GM12878 (cell line): ENCODE data around the gene GTPBP3. TPM values are rescaled to one million over a fixed set of nuclear protein-coding genes. Genes with fewer than 3 reads are reported as not detected.

ENCODE experiments used
- BMI1 ChIP-seq: fragments of 450-650 bp; IDR thresholded peaks from 2 replicates; pipeline ENCODE4 v1.6.1; 2016; ENCODE audit warnings: mild to moderate bottlenecking, moderate library complexity, borderline replicate concordance
- CEBPB ChIP-seq, 2 experiments: fragments of 150-350 bp in 1 of 2; IDR thresholded peaks; 2 replicates each; pipeline ENCODE4 v1.6.1; 2012 to 2014; ENCODE audit warnings: low read depth in 2 of 2, low read length in 2 of 2, borderline replicate concordance in 1 of 2, inconsistent platforms in 1 of 2
- CHD2 ChIP-seq: IDR thresholded peaks from 2 replicates; pipeline ENCODE4 v1.6.1; 2011; ENCODE audit warnings: low read depth, low read length, improper control_type of control experiment, borderline replicate concordance
- EED ChIP-seq: sonication (generic); IDR thresholded peaks from 2 replicates; pipeline ENCODE4 v1.6.1; 2016; ENCODE audit warnings: antibody characterized with exemption, low read depth
- EGR1 ChIP-seq, 2 experiments: IDR thresholded peaks; 1 replicate in 1 of 2; 2 replicates in 1 of 2; pipeline ENCODE4 v1.6.1; 2011 to 2012; ENCODE audit warnings: low read depth in 2 of 2, low read length in 2 of 2, borderline replicate concordance in 1 of 2, mild to moderate bottlenecking in 1 of 2, moderate library complexity in 1 of 2
- ESRRA ChIP-seq: IDR thresholded peaks from 2 replicates; pipeline ENCODE4 v1.6.1; 2012; ENCODE audit warnings: mild to moderate bottlenecking, low read length, improper control_type of control experiment
- HDAC2 ChIP-seq: fragments of 200-600 bp; sonication (generic); IDR thresholded peaks from 2 replicates; pipeline ENCODE4 v1.6.1; 2017
- IKZF1 ChIP-seq: fragments of 450-650 bp; conservative IDR thresholded peaks from 2 replicates; pipeline ENCODE4 v1.6.1; 2017; ENCODE audit warnings: antibody characterized with exemption, mild to moderate bottlenecking
- JUND ChIP-seq: IDR thresholded peaks from 2 replicates; pipeline ENCODE4 v1.6.1; 2012; ENCODE audit warnings: low read depth, mild to moderate bottlenecking, low read length, improper control_type of control experiment, moderate library complexity
- MEF2A ChIP-seq: IDR thresholded peaks from 2 replicates; pipeline ENCODE4 v1.6.1; 2011; ENCODE audit warnings: low read depth, mild to moderate bottlenecking, low read length, moderate library complexity; ENCODE audit not compliant: insufficient read depth
- MXI1 ChIP-seq: fragments of 150-350 bp; IDR thresholded peaks from 2 replicates; pipeline ENCODE4 v1.6.1; 2011; ENCODE audit warnings: low read depth, mild to moderate bottlenecking, inconsistent platforms, low read length, improper control_type of control experiment
- NFIC ChIP-seq: IDR thresholded peaks from 2 replicates; pipeline ENCODE4 v1.6.1; 2012; ENCODE audit warnings: low read depth, mild to moderate bottlenecking, inconsistent platforms, low read length, moderate library complexity
- NFXL1 ChIP-seq: fragments of 450-650 bp; IDR thresholded peaks from 2 replicates; pipeline ENCODE4 v1.6.1; 2017; ENCODE audit warnings: antibody characterized with exemption, mild to moderate bottlenecking, borderline replicate concordance
- POU2F2 ChIP-seq: IDR thresholded peaks from 3 replicates; pipeline ENCODE4 v1.6.1; 2011; ENCODE audit warnings: low read depth, mild to moderate bottlenecking, low read length, borderline replicate concordance
- RUNX3 ChIP-seq: IDR thresholded peaks from 2 replicates; pipeline ENCODE4 v1.6.1; 2012; ENCODE audit warnings: low read length, inconsistent platforms
- SMARCA5 ChIP-seq: fragments of 450-650 bp; IDR thresholded peaks from 2 replicates; pipeline ENCODE4 v1.6.1; 2017; ENCODE audit warnings: mild to moderate bottlenecking
- SPI1 ChIP-seq: IDR thresholded peaks from 2 replicates; pipeline ENCODE4 v1.6.1; 2011; ENCODE audit warnings: low read depth, mild to moderate bottlenecking, low read length, moderate library complexity, borderline replicate concordance; ENCODE audit not compliant: insufficient read depth
- SUPT20H ChIP-seq: IDR thresholded peaks from 2 replicates; pipeline ENCODE4 v1.6.1; 2011; ENCODE audit warnings: low read depth, mild to moderate bottlenecking, low read length, moderate library complexity, borderline replicate concordance; ENCODE audit not compliant: control insufficient read depth
- TCF12 ChIP-seq: IDR thresholded peaks from 2 replicates; pipeline ENCODE4 v1.6.1; 2011; ENCODE audit warnings: low read depth, mild to moderate bottlenecking, low read length
- polyA plus RNA-seq, 11 experiments: library from polyadenylated mRNA; depleted of rRNA in 4 of 11; unstranded in 6 of 11; stranded (reverse) in 5 of 11; fragments of >200 nt; fragmentation: Nextera tagmentation in 4 of 11; fragmentation: Illumina TruSeq in 1 of 11; extraction: Ambion mirVana in 4 of 11; extraction: Trizol in 1 of 11; gene quantifications; 1 replicate in 1 of 11; 2 replicates in 10 of 11; pipeline versions ENCODE4 v1.2.1 to v1.2.3, GENCODE V29; 2011 to 2016; ENCODE audit warnings: inconsistent platforms in 2 of 11, missing spikeins in 2 of 11, low read depth in 1 of 11
- total RNA-seq, 4 experiments: library from RNA; depleted of rRNA in 3 of 4; stranded (reverse); fragments of >200 nt in 3 of 4; fragmentation: Illumina TruSeq in 1 of 4; extraction: Trizol in 1 of 4; gene quantifications; 2 replicates each; pipeline versions ENCODE4 v1.2.1 to v1.2.3, GENCODE V29; 2013 to 2021
- TF ChIP-seq, protein P1 (sequence below): fragments of 450-650 bp; formaldehyde crosslinking; IDR thresholded peaks from 2 replicates; pipeline ENCODE4 v1.4.0; 2020; ENCODE audit warnings: mild to moderate bottlenecking, moderate library complexity
- TF ChIP-seq, protein P2 (sequence below): fragments of 450-650 bp; conservative IDR thresholded peaks from 2 replicates; pipeline ENCODE4 v1.6.1; 2017; ENCODE audit warnings: mild to moderate bottlenecking, moderate library complexity
- TF ChIP-seq, protein P3 (sequence below): fragments of 450-650 bp; IDR thresholded peaks from 2 replicates; pipeline ENCODE4 v1.6.1; 2014; ENCODE audit warnings: mild to moderate bottlenecking
- TF ChIP-seq, protein P4 (sequence below): IDR thresholded peaks from 2 replicates; pipeline ENCODE4 v1.6.1; 2011; ENCODE audit warnings: low read depth, low read length, improper control_type of control experiment, borderline replicate concordance

GTPBP3 gene
- total and polyA plus RNA-seq, 10 of the 15 experiments (the other 5 are each of a cell fraction or from before 2014, with no cell fraction given), result 2.9 to 46.8 (median 15.4) TPM

DNA sequence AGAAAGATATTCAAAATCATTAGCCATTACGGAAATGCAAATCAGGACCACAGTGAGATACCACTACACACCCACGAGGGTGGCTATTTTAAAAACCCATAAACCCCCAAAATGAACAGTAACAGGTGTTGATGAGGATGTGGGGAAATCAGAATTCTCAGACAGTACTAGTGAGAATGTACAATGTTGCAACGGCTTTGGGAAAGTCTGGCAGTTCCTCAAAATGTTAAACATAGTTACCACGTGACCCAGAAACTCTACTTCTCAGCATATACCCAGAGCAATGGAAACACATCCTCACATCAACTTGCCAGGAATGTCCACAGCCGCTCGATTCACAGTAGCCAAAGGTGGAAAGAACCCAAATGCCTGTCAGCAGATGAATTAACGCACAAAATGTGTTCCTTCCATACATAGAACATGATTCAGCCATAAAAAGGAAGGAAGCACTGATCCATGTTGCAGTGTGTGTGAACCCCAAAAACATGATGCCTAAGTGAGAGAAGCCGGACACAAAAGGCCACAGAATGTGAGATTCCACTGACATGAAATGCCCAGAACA, 32.8 kb downstream of the GTPBP3 start (continued):
- TF ChIP-seq CHD2, result 0 out of 2 replicates have a peak, but pooled peaks have one; percentile 22
- TF ChIP-seq MEF2A, result peak; percentile 96
- no peak for TF ChIP-seq ESRRA
- TF ChIP-seq, protein P1, sequence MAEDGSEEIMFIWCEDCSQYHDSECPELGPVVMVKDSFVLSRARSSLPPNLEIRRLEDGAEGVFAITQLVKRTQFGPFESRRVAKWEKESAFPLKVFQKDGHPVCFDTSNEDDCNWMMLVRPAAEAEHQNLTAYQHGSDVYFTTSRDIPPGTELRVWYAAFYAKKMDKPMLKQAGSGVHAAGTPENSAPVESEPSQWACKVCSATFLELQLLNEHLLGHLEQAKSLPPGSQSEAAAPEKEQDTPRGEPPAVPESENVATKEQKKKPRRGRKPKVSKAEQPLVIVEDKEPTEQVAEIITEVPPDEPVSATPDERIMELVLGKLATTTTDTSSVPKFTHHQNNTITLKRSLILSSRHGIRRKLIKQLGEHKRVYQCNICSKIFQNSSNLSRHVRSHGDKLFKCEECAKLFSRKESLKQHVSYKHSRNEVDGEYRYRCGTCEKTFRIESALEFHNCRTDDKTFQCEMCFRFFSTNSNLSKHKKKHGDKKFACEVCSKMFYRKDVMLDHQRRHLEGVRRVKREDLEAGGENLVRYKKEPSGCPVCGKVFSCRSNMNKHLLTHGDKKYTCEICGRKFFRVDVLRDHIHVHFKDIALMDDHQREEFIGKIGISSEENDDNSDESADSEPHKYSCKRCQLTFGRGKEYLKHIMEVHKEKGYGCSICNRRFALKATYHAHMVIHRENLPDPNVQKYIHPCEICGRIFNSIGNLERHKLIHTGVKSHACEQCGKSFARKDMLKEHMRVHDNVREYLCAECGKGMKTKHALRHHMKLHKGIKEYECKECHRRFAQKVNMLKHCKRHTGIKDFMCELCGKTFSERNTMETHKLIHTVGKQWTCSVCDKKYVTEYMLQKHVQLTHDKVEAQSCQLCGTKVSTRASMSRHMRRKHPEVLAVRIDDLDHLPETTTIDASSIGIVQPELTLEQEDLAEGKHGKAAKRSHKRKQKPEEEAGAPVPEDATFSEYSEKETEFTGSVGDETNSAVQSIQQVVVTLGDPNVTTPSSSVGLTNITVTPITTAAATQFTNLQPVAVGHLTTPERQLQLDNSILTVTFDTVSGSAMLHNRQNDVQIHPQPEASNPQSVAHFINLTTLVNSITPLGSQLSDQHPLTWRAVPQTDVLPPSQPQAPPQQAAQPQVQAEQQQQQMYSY (CRISPR knock-in tag), result no peak
- TF ChIP-seq SUPT20H, result no peak
- TF ChIP-seq EGR1 (IDR thresholded peaks at IDR 0.05; ENCODE audit: borderline replicate concordance in 1 of 2, low read depth in 2 of 2, low read length in 2 of 2), result 0 out of 3 replicates have a peak, but pooled peaks of 1 of the 2 experiments have one; percentile 40
- TF ChIP-seq, protein P2, sequence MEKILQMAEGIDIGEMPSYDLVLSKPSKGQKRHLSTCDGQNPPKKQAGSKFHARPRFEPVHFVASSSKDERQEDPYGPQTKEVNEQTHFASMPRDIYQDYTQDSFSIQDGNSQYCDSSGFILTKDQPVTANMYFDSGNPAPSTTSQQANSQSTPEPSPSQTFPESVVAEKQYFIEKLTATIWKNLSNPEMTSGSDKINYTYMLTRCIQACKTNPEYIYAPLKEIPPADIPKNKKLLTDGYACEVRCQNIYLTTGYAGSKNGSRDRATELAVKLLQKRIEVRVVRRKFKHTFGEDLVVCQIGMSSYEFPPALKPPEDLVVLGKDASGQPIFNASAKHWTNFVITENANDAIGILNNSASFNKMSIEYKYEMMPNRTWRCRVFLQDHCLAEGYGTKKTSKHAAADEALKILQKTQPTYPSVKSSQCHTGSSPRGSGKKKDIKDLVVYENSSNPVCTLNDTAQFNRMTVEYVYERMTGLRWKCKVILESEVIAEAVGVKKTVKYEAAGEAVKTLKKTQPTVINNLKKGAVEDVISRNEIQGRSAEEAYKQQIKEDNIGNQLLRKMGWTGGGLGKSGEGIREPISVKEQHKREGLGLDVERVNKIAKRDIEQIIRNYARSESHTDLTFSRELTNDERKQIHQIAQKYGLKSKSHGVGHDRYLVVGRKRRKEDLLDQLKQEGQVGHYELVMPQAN, result 0 out of 2 replicates have a peak, but pooled peaks have one; percentile 41
- TF ChIP-seq TCF12, result peak; percentile 91
- peak; percentile 83 for TF ChIP-seq NFIC
- TF ChIP-seq EED, result peak; percentile 85
- TF ChIP-seq CEBPB (IDR thresholded peaks at IDR 0.05; ENCODE audit: borderline replicate concordance in 1 of 2, low read depth in 2 of 2, low read length in 2 of 2), result peak; percentile 46 to 63; a peak in 2 of 4 replicates
- TF ChIP-seq RUNX3, result peak; percentile 94
- peak; percentile 96; the same call in 2 of the 3 replicates for TF ChIP-seq POU2F2
- TF ChIP-seq, protein P3, sequence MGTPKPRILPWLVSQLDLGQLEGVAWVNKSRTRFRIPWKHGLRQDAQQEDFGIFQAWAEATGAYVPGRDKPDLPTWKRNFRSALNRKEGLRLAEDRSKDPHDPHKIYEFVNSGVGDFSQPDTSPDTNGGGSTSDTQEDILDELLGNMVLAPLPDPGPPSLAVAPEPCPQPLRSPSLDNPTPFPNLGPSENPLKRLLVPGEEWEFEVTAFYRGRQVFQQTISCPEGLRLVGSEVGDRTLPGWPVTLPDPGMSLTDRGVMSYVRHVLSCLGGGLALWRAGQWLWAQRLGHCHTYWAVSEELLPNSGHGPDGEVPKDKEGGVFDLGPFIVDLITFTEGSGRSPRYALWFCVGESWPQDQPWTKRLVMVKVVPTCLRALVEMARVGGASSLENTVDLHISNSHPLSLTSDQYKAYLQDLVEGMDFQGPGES, result no peak
- peak; percentile 95 for TF ChIP-seq IKZF1
- peak; percentile 91 for TF ChIP-seq SPI1
- TF ChIP-seq NFXL1, result no peak
- 0 out of 2 replicates have a peak, but pooled peaks have one; percentile 33 for TF ChIP-seq SMARCA5
- no peak; the same call in 1 of the 2 replicates for TF ChIP-seq BMI1
- TF ChIP-seq MXI1, result no peak; the same call in 1 of the 2 replicates
- no peak for TF ChIP-seq HDAC2
- TF ChIP-seq, protein P4, sequence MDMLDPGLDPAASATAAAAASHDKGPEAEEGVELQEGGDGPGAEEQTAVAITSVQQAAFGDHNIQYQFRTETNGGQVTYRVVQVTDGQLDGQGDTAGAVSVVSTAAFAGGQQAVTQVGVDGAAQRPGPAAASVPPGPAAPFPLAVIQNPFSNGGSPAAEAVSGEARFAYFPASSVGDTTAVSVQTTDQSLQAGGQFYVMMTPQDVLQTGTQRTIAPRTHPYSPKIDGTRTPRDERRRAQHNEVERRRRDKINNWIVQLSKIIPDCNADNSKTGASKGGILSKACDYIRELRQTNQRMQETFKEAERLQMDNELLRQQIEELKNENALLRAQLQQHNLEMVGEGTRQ, result peak; percentile 49; the same call in 1 of the 2 replicates
- no peak for TF ChIP-seq JUND
